C4-2B (cell line): ENCODE results near the gene LHFPL6.

ENCODE experiments used
- H3K27ac ChIP-seq: fragments of 450-650 bp; 2 replicates; pipeline ENCODE4 v1.5.1; 2017
- ZFX ChIP-seq: fragments of 450-650 bp; IDR thresholded peaks from 2 replicates; pipeline ENCODE4 v1.6.1; 2017
- TF ChIP-seq, protein P1 (sequence below): fragments of 450-650 bp; conservative IDR thresholded peaks from 2 replicates; pipeline ENCODE4 v1.5.1; 2017; ENCODE audit warnings: mild to moderate bottlenecking

LHFPL6 gene

DNA sequence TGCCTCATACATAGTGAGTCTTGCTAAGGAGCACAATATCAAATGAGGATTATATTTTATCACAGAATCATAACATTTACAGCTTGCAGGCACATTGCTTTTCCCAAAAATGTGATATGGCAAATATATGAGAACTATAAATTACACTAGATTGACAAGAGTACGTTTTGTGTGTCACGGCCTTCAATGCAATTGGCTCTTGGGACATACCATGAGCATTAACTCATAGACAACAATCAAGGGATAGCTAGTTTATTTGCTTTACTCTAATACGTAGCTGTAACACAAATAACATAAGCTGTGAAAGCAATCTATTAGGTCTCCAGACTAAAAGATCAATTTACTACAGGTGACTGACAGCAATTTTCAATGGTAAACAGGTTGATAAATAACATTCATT is 17.8 kb downstream of the LHFPL6 start:
- no peak overlapping the region for H3K27ac ChIP-seq
- TF ChIP-seq, protein P1, sequence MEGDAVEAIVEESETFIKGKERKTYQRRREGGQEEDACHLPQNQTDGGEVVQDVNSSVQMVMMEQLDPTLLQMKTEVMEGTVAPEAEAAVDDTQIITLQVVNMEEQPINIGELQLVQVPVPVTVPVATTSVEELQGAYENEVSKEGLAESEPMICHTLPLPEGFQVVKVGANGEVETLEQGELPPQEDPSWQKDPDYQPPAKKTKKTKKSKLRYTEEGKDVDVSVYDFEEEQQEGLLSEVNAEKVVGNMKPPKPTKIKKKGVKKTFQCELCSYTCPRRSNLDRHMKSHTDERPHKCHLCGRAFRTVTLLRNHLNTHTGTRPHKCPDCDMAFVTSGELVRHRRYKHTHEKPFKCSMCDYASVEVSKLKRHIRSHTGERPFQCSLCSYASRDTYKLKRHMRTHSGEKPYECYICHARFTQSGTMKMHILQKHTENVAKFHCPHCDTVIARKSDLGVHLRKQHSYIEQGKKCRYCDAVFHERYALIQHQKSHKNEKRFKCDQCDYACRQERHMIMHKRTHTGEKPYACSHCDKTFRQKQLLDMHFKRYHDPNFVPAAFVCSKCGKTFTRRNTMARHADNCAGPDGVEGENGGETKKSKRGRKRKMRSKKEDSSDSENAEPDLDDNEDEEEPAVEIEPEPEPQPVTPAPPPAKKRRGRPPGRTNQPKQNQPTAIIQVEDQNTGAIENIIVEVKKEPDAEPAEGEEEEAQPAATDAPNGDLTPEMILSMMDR, result no peak
- TF ChIP-seq ZFX, result no peak

DNA sequence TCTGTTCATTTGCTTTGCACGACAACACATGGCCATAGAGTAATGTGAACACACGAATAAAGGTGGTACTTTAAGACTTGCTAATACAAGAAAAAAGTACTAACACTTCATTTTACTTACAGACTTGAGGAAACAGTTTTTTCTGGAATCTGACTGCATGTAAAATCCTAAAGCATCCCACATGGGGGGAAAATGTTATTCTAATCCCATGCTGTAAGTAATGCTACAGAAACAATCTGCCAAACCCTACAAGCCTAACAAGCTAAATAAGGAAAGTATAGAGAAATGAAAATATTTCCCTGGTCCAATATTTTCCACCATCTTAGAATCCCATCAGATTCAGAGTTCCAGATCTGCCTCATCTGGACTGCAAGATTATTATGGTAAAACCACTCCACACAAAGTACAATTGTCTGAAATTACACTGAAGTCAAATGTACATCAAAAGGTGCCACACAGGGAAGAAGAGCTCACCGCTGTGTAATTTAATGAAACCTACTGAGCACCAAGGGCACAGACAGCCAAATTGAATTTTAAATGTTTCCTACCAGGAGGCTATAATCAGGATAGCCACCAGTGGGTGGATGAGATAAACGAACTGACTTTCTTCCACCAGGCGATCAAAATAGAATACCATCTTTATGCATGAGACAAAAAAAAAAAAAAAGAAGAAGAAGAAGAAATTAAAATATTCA is 22.0 kb downstream of the LHFPL6 start:
- no peak for TF ChIP-seq ZFX
- TF ChIP-seq, protein P1, result no peak
- H3K27ac ChIP-seq, result no peak overlapping the region

DNA sequence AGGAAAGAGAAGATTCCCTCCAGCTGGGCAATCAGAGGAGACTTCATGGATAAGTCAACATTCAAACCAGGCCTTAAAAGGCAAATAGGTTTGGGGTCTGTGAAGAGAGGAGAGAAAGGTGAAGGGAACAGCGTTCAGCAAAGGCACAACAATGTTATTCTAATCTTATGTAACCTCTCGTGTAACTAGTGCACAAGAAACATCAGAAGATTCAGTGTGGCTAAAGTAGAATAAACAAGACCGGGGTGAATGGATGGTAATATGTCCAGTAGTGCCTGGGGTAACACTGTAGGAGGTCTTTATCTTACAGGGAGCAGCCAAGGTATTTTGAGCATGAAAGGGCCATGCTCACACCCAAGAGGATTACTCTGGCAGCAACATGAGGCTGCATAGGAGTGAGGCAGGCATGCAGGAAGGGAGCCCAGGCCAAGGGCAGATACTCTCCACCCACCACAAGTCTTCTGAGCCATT is 24.1 kb downstream of the LHFPL6 start:
- TF ChIP-seq, protein P1, result no peak
- TF ChIP-seq ZFX, result no peak
- H3K27ac ChIP-seq, result no peak overlapping the region

DNA sequence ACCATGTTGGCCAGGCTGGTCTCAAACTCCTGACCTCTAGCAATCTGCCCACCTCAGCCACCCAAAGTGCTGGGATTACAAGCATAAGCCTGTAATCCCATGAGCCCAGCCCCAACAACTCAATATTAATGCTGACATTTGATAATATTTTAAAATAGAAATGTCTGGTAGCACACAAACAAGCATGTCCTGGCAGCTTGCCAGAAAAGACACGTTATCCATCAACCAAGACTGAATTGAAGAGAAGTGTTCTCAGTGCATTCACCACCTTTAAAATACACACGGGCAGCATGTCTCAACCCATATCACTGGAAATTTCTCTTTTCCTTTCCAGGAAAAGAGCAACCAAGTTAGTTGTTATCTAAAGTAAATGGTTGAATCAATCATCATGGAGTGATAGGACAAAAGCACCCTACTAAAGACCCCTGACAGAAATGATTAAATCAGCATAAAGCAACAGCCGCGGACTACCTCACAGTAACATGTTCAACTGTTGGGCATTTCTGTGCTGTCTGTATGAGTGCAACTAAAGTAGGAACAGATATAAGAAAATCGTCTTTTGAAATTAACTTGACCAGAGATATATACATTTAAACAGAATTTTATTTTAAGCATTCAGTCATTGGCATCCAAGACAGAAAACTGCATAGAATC is 25.0 kb downstream of the LHFPL6 start:
- no peak overlapping the region for H3K27ac ChIP-seq
- TF ChIP-seq, protein P1, result no peak
- TF ChIP-seq ZFX, result no peak

DNA sequence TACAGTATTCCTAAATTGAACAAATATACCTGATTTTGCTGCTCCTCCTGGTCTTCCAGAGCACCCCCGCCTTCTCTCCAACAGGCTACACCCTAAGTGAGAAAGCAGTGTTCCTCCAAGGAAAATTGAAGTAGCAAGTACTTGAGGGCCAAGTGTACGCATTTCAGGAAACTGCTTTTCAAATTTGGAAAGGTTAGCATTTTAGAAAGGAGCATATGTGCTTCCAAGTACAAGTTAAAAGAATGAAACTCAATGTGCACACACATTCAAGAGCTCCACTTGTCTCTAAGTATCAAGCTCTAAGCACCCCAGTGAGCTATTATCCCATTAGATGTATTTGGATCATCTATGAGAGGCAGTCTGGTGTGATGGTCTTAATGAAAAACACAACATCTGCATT is 25.8 kb downstream of the LHFPL6 start:
- H3K27ac ChIP-seq, result no peak overlapping the region
- TF ChIP-seq, protein P1, result no peak
- TF ChIP-seq ZFX, result no peak

DNA sequence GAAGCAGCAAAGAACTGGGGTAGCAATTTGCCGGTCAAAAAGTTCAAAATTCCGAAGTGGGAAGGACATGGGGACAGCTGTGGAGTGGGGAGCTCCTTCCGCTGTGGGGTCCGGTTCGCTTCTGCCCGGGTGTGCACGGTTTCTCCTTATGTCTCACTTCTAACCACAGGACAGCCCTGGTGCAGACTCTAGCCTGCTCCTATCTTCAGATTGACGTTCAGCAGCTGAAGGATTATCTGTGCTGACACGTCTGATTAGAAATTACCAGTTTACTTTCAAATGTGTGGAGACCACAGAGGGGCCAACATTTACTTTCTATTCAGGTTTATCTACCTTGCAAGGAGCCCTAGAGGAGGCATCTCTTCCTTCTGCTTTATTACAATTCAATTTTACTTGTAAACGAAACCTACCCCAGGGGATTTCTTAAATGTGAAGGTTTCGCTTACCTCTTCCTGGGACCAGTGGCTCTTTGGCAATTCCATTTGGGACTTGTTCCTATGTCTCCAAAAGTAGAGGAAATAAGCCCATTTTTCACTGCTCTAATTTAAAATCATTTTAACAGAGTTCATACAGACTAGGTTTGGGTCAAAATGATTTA is 27.3 kb downstream of the LHFPL6 start:
- TF ChIP-seq, protein P1, result no peak
- no peak for TF ChIP-seq ZFX
- H3K27ac ChIP-seq, result no peak overlapping the region

DNA sequence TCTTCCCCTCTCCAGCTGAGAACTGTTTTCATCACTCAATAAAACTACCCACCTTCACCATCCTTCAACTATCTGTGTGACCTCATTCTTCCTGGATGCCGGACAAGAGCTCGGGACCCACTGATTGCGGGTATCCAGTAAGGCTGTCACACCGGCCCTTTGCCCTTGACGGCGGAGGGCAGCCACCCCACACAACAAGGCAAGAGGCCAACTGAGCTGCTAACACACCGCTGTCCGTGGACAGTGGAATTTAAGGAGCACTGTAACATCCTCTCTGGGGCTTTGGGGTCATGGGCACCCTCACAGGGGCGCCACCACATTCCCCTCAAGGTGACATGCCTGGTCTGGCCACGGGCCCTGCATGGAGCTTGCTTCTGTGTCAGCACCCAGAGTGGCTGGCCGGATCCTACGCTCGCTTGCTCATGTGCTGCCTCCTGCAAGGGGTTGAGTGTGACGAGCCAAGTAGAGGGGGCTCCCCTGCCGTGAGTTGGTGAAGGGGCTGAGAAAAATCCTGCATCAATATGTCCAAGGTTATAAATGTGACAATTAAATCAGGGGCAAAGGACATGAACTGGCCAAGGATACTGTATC is 31.4 kb downstream of the LHFPL6 start:
- no peak overlapping the region for H3K27ac ChIP-seq
- no peak for TF ChIP-seq ZFX
- TF ChIP-seq, protein P1, result no peak
